ENCODE measurements around the gene INPP5B.
"Not testable (repeated sequence)": the region's sequence is repeated elsewhere in the genome, so short reads cannot be mapped to it uniquely, and the experiment has no call there.

INPP5B gene

DNA sequence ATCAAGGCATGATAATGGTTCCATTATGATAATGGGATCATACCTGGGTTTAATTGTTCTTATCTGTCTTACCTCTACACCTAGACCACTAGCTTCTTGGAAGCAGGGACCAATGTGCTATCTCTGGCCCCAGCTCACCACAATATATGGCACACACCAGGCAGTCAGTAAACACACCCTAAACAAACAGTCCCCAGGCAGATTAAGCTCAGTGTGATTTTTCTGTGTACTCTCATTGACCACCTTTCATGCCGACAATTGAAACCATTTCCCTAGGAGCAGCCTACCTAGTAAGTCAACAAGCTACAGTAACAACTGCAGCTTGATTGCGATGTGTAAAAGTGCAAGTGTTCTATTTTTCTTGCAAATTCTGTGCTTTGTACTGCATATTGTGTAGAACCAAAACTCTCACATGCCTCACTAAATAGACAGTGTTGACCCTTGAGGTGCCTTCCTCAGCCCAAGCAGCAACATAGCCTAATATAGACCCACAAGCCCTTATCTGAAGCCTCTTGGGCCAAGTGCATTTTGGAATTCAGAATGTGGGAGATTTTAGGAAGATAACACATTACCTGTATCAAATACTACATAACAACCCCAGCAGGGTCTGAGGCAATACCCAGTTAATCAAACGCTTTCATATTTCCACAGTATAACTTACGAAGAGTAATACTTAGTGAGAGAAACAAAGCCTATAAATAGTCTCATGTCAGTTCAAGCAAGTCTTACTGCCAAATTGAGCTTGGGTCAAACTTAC, 32.0 kb downstream of the INPP5B start:
- DNase-seq (ENCODE audit: low read depth) = no peak

DNA sequence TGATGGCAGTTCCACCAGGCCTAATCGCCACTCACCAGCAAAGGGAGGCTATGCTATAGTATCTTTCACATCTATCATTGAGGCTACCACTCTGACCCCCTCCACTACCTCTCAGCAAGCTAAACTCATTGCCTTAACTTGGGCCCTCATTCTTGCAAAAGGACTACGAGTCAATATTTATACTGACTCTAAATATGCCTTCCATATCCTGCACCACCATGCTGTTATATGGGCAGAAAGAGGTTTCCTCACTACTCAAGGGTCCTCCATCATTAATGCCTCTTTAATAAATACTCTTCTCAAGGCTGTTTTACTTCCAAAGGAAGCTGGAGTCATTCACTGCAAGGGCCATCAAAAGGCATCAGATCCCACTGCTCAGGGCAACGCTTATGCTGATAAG, 35.4 kb downstream of the INPP5B start:
- DNase-seq (ENCODE audit: low read depth) = not testable (repeated sequence)

DNA sequence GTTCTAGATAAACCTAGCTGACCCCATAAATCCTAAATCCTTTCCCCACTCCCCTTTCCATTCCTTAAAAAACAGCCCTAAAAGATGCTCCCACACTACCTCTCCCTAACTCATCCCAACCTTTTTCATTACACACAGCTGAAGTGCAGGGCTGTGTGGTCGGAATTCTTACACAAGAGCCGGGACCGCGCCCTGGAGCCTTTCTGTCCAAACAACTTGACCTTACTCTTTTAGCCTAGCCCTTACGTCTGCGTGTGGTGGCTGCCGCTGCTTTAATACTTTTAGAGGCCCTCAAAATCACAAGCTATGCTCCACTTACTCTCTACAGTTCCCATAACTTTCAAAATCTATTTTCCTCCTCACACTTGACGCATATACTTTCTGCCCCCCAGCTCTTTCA, 36.0 kb downstream of the INPP5B start:
- DNase-seq (ENCODE audit: low read depth) = not testable (repeated sequence)

DNA sequence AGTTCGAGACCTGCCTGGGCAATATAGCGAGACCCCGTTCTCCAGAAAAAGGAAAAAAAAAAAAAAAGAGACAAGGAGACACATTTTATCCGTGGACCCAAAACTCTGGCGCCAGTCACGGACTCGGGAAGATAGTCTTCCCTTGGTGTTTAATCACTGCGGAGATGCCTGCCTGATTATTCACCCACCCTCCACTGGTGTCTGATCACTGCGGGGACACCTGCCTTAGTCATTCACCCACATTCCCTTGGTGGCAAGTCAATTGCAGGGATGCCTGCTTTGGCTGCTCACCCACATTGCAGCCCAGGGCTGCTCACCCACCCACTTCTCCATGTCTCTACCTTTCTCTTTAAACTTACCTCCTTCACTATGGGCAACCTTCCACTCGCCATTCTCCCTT, 38.3 kb downstream of the INPP5B start:
- not testable (repeated sequence) for DNase-seq (ENCODE audit: low read depth)

DNA sequence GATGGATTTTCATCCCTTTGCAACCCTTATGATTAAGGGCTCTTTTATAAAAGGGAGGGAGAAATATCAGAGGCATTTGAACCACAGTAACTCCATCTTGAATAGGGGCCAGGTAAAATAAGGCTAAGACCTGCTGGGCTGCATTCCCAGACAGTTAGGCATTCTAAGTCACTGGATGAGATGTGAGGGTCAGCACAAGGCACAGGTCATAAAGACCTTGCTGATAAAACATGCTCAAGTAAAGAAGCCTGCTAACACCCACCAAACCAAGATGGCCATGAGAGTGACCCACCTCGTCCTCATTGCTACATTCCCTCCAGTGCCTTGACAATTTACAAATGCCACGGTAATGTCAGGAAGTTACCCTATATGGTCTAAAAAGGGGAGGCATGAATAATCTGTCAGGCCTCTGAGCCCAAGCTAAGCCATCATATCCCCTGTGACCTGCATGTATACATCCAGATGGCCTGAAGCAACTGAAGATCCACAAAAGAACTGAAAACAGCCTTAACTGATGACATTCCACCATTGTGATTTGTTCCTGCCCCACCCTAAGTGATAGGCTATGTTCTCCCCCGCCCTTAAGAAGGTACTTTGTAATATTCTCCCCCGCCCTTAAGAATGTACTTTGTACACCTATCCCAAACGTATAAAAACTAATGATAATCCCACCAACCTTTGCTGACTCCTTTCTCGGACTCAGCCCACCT, 39.3 kb downstream of the INPP5B start:
- DNase-seq (ENCODE audit: low read depth) = not testable (repeated sequence)

DNA sequence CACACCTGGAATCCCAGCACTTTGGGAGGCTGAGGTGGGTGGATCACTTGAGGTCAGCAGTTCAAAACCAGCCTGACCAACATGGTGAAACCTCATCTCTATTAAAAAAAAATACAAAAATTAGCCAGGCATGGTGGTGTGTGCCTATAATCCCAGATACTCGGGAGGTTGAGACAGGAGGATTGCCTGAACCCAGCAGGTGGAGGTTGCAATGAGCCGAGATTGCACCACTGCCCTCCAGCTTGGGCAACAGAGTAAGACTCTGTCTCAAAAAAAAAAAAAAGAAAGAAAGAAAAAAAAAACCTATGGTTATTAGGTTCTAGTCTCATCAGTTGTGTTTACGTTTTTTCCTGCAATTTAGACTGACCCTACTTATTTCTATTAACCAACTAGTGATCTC, 40.3 kb downstream of the INPP5B start:
- not testable (repeated sequence) for DNase-seq (ENCODE audit: low read depth)

DNA sequence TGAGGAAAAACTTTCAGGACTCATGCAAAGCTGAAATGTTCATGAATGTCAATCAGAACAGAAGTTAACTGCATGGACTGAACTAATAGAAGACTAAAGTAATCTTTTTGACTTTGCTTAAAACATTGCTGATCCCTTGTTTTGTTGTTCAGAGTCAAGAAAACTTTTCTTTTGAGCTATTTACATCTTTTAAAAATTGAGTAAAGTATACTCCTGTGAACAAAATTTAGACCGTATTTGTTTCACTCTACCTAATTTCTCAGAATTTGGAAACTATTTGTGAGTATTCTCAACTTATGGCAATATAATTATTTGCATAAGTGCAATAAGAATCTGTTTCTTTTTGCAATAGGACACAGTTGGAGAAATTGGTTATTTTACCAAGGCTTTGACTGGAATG, 41.1 kb downstream of the INPP5B start:
- DNase-seq (ENCODE audit: low read depth) = no peak

DNA sequence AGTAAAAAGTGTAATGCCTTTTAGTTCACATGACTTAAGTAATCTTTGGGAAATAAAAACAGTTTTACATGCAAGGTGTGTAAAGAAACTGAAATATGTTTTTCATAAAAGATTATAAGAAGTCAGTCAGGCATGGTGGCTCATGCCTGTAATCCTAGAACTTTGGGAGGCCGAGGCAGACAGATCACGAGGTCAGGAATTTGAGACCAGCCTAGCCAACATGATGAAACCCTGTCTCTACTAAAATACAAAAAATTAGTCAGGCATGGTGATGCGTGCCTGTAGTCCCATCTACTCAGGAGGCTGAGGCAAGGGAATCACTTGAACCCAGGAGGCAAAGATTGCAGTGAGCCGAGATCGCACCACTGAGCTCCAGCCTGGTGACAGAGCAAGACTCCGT, 42.9 kb downstream of the INPP5B start:
- DNase-seq (ENCODE audit: low read depth) = not testable (repeated sequence)

DNA sequence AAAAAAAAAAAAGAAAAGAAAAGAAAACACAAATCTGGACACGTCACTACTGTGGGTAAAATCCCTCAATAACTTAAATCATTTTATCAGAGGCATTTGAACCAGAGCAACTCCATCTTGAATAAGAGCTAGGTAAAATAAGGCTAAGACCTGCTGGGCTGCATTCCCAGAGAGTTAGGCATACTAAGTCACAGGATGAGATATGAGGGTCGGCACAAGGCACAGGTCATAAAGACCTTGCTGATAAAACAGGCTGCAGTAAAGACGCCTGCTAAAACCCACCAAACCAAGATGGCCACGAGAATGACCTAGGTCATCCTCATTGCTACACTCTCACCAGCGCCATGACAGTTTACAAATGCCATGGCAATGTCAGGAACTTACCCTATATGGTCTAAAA, 43.9 kb downstream of the INPP5B start:
- DNase-seq (ENCODE audit: low read depth) = no peak

DNA sequence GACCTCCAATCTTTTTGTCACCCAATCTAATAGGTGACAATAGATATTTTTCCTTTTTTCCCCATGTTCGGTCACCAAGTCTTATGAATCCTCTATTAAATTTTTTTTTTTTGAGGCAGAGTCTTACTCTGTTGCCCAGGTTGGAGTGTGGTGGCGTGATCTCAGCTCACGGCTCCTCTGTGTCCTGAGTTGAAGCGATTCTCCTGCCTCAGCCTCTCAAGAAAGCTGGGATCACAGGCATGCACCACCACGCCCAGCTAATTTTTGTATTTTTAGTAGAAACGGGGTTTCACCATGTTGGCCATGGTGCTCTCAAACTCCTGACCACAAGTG, 45.0 kb downstream of the INPP5B start:
- no peak for DNase-seq (ENCODE audit: low read depth)

DNA sequence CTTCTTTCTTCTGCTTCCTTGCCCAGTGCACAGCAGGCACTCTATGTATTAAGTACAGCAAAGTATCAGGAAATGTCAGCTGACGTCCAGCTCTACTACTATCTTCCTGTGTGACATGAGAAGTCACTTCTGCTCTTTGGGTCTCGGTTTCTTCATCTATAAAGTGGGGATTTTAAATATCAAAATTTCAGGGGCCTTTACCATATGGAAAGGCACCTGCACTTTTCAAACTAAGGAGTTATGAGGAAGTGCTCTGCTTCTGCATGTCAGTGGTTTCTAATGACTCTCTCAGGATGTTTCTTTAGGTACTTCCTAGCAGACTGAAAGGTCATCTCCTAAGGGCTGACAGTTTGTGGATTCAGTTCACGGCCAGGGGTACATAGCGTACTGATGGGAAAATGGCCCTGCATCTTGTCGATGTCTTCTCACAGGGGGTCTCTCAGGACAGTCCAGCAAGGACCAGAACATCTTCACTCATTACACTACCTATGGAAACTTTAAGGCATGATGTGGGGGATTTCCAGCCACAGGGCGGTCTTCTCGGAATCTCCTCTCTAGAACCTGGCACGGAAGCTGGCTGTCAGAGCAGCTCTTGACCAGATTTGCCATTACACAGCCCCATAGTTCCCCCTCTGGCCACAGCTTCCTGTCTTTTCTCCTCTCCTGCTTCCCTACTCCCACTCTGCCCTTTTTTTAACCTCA, 45.5 kb downstream of the INPP5B start:
- no peak for DNase-seq (ENCODE audit: low read depth)

DNA sequence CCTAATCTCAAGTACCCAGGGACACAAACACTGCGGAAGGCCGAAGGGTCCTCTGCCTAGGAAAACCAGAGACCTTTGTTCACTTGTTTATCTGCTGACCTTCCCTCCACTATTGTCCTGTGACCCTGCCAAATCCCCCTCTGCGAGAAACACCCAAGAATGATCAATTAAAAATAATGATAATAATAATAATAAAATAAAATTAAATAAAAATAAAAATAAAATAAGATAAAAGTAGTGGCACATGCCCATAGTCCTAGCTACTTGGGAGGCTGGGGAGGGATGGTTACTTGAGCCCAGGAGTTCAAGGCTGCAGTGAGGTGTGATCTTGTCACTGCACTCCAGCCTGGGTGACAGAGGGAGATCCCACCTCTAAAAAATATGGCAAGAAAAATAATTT, 49.3 kb downstream of the INPP5B start:
- DNase-seq (ENCODE audit: low read depth) = not testable (repeated sequence)

DNA sequence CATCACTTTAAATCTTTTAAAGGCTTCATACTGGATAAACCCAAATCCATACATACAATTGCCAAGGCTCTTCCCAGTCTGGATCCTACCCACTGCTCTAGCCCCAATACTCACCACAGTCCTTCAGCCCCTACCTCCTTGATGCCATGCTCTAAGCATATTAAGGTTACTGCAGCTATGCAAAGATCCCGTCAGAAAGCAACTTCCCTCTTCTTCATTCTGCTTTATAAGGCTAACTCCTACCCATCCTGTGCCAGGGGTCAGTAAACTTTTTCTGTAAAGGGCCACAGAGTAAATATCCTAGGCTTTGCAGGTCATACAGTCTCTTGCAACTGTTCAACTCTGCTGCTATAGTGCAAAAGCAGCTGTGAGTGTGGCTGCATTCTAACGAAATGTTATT, 53.2 kb downstream of the INPP5B start:
- no peak for DNase-seq (ENCODE audit: low read depth)

DNA sequence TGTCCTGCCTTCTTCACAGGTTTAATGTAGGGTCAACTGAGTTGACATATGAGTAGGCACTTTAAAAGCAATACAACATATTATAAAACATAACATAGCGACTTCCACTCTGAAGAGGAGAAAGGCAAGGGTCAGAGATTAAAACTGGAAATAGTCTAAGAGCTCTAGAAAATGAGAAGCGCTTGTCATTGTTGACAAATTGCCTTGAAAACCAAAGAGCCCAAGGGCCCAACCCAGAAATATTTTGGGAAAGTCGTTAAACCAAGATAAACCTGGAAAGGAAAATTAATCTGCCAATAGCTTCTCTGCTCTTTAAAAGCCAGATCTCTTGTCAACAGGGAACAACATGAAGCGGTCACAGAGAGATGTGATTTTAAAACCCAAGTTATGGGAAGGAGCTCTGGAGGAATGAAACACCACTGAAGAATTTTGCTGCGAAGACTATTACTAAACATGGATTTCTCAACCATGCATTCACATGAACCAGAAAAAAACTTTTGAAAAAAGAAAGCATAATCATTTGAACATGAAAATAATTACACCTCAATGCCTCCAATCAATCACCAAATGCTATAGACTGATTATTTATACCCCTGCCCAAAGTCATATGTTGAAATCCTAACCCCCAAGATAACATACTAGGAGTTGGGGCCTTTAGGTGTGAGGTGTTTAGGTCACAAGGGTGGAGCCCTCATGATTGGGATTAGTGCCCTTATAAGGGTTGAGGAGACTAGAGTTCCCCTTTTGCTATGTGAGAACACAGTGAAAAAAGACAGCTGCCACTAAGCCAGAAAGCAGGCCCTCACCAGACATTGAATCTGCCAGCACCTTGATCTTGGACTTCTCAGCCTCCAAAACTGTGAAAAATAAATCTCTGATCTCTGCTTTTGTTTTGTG, 54.5 kb downstream of the INPP5B start:
- DNase-seq (ENCODE audit: low read depth) = peak; percentile 60

DNA sequence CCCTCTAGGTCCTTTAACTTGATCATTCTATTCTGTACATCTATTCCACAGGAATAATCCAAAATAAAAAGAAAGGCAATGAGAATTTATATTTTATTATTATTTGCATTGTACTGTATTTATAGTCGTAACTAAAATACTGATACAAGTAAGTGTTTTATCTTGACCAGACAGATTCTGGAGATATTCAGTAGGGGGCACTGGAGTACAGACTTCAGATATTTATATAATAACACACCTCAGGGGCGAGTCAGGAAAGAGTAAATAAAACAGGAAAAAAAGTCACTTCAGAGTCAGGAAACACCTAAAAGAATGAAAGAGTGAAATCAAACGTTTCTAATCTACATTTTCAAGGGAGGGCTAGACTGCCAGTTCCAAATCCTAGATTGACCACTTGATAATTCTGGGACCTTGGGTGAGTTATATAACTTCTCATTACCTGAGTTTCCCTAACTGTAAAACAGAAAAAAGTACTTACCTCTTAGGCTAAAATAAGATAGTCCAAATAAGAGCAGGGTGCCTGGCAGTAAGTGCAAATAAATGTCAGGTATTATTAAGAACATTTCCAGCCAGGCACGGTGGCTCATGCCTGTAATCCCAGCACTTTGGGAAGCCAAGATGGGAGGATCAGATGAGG, 56.4 kb downstream of the INPP5B start:
- no peak for DNase-seq (ENCODE audit: low read depth)

DNA sequence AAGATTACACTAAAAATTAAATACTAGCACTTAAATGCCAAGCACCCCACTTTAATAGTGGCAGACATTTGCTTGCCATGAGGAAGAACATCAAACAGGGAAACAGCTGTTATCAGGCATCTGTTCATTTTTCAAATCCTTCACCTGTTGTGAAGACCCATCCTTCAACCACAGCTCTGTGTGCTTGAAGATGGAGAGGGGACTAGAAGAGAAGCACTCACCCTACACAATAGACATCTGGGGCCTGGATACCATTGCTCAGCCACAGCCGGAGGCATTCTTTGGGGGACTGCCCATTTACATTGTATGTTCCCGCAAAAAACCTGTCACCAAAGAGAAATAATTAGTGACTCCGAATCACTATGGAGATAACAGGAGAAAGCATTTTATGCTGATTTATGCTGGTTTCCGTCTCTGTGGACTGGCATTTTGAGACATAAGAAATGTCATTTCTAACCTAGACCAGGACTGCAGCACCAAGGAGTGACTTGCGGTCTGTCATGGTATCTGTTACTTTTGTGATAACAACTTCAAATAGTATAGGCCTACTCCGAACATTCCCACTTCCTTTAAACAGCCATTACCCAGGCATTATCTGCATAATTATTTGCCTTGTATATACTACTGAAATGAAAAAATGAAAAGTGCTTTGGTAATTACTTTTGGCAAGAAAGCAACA, 58.7 kb downstream of the INPP5B start:
- DNase-seq (ENCODE audit: low read depth) = no peak

DNA sequence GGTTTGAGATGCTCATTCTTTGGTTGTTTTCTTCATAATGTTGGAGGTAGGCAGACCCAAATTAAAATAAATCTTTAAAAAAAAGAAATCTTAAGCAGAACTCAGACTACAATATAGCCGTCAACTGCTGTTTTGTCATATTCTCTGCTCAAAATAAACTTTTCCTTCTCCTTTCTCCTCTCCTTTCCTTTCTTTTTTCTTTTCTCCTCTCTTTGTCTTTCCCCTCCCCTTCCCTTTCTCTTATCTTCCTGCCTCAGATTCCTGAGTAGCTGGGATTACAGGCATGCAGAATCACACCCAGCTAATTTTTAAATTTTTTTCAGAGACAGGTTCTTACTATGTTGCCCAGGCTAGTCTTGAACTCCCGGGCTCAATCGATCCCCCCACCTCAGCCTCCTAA, 62.7 kb downstream of the INPP5B start:
- no peak for DNase-seq (ENCODE audit: low read depth)

DNA sequence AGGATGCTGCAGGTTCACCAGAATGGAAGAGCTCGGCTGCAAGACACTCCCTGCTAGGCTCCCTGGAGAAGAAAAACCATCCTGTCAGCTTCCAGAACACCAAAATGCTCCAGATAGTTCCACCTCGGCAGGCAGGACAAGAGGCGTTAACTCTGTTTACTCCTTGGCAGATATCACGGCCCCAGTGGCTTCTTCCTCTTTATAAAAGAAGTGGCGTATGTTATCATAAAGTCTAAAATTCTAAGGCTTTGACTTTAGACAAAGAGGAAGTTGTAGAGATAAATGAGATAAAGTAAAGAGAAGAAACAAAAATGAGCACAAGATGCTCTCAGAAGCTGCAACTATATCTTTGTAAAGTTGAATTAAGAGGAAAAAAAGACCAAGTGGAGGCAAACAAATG, 63.2 kb downstream of the INPP5B start:
- no peak for DNase-seq (ENCODE audit: low read depth)

DNA sequence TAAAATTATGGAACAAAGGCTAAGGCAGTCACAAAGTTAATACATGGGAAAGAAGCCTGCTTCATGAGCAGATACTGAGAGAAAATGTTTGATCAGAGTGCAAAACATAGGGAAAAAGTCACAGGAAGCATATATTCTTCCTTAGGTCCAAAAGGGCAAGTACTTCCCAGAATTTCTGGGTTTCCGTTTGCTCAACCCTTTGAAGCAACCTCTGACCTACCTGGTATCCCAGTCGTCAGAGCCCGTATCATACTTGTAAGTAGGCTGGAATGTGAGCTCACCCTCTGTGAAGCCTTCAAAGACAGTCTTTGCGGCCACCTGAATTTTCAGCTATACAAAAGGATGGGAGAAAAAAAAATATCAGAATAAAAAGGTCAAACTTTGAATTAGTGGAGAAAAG, 67.0 kb downstream of the INPP5B start:
- DNase-seq (ENCODE audit: low read depth) = no peak

DNA sequence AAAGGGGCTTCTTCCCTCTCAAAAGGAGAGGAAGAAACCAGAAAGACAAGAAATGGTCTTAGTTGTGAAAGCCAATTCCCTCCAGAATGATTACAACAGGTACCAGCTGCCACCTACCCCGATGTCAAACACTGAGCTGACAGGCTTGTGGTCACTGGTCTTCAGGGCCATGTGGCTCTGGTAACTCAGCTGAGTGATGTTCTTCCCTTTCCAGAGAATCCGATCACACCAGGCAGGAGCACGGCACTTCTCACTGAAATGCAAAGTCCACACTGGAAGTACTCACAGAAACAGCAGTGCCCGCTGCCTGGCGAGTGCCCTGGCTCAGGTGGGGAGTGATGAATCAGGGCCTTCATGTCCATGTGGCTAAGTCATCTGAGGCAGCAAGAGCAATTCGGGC, 68.8 kb downstream of the INPP5B start:
- no peak for DNase-seq (ENCODE audit: low read depth)

DNA sequence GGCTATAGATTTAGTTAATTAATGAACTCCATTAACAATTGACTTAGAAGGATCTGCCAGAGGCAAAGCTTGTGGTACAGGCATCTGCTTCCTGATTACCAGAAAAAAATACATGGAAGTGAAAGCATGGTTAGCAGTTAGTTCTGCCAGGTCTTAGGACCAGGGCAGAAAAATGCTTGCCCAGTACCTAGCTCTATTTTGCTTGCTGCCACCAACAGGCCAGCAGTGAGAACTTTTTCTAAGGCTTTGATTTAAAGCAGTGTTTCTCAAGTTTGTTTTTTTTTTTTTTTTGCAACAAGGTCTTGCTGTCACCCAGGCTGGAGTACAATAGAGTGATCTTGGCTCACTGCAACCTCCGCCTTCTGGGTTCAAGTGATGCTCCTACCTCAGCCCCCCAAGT, 71.0 kb downstream of the INPP5B start:
- no peak for DNase-seq (ENCODE audit: low read depth)
